Limb (tissue), 2 donors: ENCODE measurements around the gene KIAA1143.

Source experiments
- DNase-seq, 2 donors: peaks; one replicate each; pipeline ENCODE4 v3.0.0-alpha.2; 2016; ENCODE audit errors: extremely low spot score in 2 of 2

Gene KIAA1143

DNA sequence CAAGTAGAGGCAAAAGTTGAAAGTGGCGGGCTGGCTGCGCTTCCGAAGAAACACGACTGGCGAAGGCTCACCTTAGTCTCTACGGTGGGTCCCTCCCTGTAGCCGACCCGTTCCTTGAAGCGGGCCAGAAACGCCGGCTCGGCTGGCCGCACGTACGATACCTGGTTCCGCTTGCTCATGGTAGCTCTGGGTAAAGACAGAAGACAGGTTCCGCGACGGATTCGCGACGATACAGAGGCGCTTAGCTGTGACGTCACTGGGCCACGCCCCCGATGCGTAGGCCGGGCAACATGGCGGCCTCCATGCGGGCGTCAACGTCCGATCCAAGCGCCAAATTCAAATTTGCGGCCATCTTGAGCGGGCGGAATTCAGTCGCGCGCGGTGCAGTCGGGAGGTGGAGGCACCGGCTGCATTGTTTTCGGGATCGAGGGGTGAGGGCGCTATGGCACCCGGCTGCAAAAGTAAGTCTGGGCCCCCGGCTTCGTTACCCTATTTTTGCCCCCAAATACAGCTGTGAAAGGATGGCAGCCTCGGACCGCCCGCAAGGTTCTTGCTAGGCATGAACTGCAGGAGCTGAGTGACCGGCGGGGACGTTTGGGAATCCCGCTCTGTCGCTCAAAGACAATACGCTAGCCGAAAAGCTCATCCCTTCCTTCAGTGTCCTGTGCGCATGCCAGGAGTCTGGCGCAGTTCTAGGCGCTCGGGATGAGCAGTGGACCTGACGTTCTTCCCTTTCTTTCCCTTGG lies at the start of gene KIAA1143, which contains the start of gene KIF15:
Gene KIAA1143 (minus strand): TSS at position 196 of the 746 bp plus-strand sequence. CDS start 17 bp downstream, at position 179.
Gene KIF15 (plus strand): TSS at position 371 of the 746 bp plus-strand sequence. CDS start 72 bp downstream, at position 443.
- peak; percentile 96 to 98 for DNase-seq

GRCh38 chr3:44805960-44806359 lies 44.5 kb upstream of the KIAA1143 start:
- no peak for DNase-seq

DNA sequence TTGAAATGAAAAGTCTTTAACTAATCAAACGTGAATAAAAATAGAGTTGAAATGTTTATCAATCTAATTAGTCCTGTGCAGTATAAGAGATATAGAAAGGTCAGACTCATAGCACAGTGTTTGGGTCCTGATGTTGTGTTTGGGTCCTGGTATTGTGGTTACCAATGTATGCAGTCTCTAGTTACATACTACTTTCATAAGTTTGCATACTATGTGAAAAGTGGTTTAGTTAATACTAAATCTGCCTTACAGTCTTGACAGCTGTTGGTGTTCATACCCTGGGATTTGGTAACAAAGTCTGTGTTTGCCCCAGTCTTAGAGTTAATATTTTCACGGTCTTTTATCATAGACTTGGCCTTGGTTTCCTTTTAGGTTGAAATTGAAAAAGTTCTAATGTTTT lies 41.9 kb upstream of the KIAA1143 start:
- DNase-seq: no peak

DNA sequence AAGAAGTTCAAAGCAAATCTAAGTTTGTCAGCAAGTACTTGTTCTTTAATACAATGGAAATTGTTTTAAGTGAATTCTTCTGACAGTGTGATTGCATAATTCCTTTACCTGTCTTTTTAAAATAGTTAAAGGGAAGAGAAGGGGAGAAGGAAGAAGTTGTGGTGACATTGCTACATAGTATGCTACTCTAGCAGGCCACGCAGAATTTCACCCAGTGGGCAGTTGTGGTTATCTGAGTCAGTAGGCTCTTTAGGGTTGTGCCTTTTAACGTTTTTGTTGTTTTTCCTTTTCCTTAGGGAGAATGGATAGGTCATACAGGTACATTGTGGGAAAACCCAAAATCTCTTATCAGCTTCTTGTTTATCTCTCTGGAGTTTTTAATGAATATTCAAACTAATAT lies 40.6 kb upstream of the KIAA1143 start:
- DNase-seq: no peak

DNA sequence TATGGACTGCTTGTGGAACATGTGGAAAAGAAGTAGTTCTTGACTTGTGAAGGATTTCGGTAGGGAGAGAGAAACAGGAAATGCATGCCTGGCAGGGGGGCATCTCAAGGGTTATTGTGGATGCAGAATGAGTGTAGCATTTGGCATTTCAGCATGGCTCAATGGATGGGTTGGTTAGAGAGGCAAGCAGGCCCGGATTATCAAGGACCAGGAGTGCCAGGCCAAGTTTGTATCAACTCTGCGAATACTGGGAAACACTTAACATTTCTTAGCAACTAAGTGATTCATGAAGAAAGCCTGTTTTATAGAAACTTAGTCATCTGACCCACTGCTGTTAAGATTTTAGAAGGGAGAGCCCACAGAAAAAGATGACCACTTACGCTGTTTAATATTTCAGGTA lies 33.8 kb upstream of the KIAA1143 start:
- DNase-seq: no peak

DNA sequence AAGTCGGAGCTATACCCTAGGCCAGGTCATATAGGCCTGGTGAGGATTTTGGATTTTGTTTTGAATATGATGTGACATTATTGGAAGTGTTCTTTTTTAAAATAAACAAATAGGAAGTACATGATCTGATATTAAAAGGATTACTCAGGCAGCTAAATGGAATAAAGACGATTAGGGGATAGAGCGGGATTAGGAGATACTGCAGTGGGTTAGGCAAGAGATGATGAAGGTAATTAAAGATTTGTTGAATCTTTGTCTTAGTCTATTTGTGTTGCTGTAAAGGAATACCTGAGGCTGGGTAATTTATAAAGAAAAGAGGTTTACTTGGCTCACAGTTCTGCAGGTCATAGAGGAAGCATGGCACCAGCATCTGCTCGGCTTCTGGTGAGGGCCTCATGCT lies 21.5 kb upstream of the KIAA1143 start:
- no peak for DNase-seq

GRCh38 chr3:44772099-44772442 lies 10.7 kb upstream of the KIAA1143 start:
- DNase-seq: no peak

GRCh38 chr3:44771424-44772098 lies 10.1 kb upstream of the KIAA1143 start:
- no peak for DNase-seq

- DNase-seq: no peak
Measured at GRCh38 chr3:44764248-44764647, 2.8 kb upstream of the KIAA1143 start.

DNA sequence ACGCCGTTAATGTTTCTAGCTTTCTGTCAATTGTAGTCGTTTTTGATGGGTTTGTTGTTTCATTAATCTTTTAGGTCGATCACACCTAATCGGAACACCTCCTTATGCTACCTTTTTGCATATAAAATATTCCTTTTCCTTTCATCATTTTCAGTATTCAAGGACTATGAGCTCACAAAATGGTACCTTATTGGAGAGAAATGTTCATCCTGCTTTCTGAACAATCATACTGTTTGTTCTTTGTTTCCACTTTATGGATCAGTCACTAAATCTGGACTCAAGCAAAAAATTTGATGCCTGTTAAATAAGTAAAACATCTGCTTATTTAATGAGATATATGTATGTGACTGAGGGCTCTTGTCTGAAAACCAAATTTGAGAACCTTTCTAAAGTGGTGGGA lies 1.3 kb upstream of the KIAA1143 start:
- DNase-seq: no peak

GRCh38 chr3:44762170-44762677 lies 805 bp upstream of the KIAA1143 start:
- no peak for DNase-seq

- DNase-seq: peak in 1 of 2 donors; percentile 29
Measured at GRCh38 chr3:44761101-44761423, 357 bp downstream of the KIAA1143 start.

GRCh38 chr3:44734646-44735168 lies 26.7 kb downstream of the KIAA1143 start:
- no peak for DNase-seq

DNA sequence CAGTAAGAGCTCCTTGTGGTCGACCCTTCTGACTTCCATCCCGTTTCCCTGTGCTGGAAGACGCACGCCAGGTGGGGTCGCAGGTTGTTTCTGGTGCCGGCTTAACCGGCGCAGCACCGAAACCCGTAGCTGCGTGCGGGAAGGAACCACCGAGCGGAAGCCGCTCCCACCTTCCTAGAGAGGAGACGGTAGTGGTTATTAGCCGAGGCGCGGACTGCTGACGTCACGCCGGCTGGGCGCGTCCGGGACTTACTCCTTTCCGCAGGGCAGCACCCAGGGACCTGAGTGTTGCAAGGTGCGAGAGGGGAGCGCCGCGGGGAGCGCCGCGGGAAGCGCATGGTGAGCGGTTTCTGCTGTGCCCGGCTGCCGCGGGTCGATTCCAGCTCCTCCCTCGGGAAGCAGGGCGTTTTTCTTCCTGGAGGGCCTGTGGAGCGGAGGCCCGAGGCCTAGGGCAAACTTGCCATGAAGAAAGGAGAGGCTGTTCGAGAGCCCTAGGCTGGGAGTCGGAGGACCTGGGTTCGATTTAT lies 32.0 kb downstream of the KIAA1143 start, which contains the start of gene ZNF501:
Gene ZNF501 (plus strand): TSS at position 252 of the 527 bp plus-strand sequence. CDS start 4,787 bp downstream, outside the sequence.
- DNase-seq: peak; percentile 88 to 96

DNA sequence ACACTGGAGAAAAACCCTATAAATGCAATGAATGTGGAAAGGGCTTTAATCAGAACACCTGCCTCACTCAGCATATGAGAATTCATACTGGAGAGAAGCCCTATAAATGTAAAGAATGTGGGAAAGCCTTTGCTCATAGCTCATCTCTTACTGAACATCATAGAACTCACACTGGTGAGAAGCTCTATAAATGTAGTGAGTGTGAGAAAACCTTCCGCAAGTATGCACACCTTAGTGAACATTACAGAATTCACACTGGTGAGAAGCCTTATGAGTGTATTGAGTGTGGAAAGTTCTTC lies 39.4 kb downstream of the KIAA1143 start:
- DNase-seq: no peak

- no peak for DNase-seq
Measured at GRCh38 chr3:44721231-44722102, 40.0 kb downstream of the KIAA1143 start.

GRCh38 chr3:44712455-44713075 lies 48.9 kb downstream of the KIAA1143 start, which contains the start of gene ZNF502:
Gene ZNF502 (plus strand): TSS chr3:44712660. CDS start chr3:44720262, 7,602 bp downstream.
- DNase-seq: peak; percentile 93
